GM12872 (cell line): Measurements from ENCODE around the gene SMCHD1.

Source experiments
- CTCF ChIP-seq: IDR thresholded peaks from 3 replicates; pipeline ENCODE4 v1.5.1; 2011; ENCODE audit warnings: low read depth, mild to moderate bottlenecking, low read length, moderate library complexity; ENCODE audit not compliant: insufficient read depth

The SMCHD1 gene

DNA sequence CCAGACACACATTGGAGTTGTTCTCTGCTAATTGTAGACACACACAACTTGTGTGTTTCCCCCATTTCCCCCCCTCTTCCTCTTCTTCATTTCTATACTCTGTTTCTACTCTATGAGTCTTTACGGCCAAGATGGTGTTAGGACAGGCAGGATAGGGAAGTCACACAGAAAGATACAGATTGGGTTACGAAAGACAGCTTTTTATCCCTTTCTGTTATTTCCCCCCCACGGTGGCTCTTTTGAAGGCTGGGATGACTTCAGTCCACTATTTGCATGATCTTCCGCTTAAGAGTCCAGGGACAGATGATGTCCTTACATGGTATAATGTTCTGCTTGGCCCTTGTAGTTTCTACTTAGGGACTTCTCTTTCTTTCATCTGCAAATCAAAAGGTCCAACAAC, 189.6 kb downstream of the SMCHD1 start:
- TF ChIP-seq CTCF = no peak

- no peak for TF ChIP-seq CTCF
Measured at GRCh38 chr18:2846636-2847316, 191.2 kb downstream of the SMCHD1 start, which contains the start of gene EMILIN2. EMILIN2 (plus strand) TSS chr18:2847006; CDS start chr18:2847189, 183 bp downstream.

GRCh38 chr18:2847317-2848246, 192.1 kb downstream of the SMCHD1 start:
- no peak for TF ChIP-seq CTCF

- TF ChIP-seq CTCF = no peak
Measured at GRCh38 chr18:2848247-2849246, 193.0 kb downstream of the SMCHD1 start.

DNA sequence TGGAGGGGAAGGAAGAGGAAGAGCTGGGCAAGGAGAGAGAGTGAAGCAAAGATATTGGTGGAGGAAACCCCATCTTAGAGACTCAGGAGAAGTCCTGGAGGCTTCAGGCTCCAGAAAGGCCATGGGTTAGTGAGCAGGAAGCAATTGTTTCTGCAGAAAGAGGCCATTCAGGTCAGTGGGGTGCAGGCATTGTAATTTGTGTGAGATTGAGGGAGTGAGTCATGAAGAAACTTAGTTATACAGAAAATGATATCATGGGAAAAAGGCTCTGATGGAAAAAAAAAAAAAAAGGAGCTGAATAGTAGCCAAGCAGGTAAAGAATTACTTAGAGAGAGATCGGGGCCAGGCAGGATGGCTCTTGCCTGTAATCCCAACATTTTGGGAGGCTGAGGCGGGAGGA, 195.3 kb downstream of the SMCHD1 start:
- no peak for TF ChIP-seq CTCF

DNA sequence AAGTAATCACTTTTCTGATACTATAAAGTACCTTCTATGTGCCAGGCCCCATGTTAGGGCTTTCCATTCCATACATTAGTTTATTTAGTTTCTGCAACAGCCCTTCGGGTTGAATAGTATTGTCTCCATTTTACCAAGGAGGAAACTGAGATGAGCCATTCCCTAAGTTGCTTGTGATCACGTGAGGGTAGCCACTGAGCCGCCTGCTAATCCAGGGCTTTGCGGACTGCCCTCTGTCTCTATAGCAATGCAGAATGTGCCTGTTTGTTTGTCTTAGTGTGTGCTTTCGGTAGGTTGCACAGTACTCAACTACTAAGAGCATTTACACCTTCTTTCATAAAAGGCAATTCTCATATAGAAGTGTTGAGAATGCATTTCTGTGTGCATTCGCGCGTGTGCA, 196.2 kb downstream of the SMCHD1 start:
- no peak for TF ChIP-seq CTCF
